ENCODE results near the gene FBXO9.

FBXO9 gene

DNA sequence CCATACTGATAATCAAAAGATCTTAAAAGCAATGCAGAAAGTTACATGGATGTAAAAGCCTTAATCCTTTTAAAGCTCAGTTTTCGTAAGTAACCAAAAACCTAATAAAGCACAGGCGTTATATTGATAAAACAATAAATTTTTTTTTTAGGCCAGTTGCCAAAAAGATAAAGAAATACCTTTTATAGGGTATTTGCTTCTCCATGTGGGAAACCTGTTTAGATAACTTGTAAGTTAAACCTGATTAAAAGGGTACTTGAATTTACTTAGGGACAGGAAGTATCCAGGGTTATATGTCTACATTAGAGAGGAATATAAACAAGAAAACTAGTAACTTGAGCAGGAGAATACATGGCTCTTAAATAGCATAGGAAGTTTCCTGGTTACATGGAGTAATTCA, 21.1 kb downstream of the FBXO9 start:
- in situ Hi-C loops (cut with HindIII; ENCODE audit: low sequenced_read_pairs), result no loop called here

DNA sequence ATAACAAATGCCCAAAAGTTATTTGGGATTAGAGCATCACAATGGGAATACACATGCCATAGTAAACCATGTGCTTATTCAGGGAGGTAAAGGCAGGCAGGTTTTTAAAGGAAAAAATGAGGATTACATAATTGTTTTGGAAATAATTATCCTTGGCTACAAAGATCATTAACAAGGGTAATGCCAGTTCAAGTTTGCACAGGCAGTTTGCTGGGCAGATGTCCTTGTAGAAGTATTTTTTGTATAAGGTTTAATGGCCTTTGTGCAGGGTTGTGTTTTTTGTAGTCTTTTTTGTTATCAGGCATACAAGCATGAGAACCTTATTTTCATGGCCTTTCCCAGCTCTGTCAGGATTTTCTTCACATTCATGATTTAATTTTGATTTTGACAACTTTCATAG, 24.7 kb downstream of the FBXO9 start:
- in situ Hi-C loops (cut with HindIII; ENCODE audit: low sequenced_read_pairs), result no loop called here

DNA sequence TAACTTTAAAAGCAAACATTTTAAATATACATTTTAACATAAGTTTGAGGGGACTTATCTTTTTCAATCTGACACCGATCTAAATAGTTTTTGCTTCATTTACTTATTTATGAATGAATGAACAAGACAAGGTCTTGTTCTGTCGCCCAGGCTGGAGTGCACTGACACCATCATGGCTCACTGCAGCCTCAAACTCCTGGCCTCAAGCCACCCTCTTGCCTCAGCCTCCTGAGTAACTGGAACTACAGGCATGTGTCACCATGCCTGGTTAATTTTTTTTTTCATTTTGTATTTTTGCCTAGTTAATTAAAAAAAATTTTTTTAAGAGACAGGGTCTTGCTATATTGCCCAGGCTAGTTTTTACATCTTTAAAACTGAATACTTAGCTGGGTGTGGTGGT, 25.4 kb downstream of the FBXO9 start:
- in situ Hi-C loops (cut with HindIII; ENCODE audit: low sequenced_read_pairs), result no loop called here

DNA sequence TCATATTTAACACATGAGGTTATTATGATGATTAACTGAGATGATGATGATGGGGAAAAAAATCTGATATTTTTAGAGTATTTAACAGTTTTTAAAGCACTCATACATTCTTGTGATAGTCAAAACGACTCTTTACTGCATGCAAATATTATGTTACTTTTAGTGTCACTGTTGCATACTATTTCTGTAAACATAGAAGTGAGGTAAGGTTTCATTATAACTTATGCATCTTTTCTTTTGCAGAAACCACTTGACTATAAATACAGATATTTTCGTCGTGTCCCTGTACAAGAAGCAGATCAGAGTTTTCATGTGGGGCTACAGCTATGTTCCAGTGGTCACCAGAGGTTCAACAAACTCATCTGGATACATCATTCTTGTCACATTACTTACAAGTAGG, 30.1 kb downstream of the FBXO9 start:
- in situ Hi-C loops (cut with HindIII; ENCODE audit: low sequenced_read_pairs), result no loop called here

DNA sequence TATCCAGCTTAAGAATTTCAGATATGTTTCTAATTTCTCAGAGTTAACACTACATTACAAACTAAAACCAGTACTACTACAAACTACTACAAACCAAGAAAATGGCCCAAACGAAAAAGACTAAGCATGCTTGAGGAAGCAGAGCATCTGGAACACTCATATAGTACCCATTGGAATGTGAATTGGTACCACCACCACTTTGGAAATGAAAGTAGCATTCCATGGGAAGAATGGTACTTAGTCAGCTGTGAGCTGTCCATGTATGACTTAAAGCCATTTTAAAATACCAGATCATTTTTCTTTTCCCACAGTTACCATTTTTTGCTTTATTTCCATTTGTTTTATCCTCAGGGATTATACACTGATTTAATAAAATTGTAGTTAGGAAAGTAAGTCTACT, 30.5 kb downstream of the FBXO9 start:
- in situ Hi-C loops (cut with HindIII; ENCODE audit: low sequenced_read_pairs), result no loop called here

DNA sequence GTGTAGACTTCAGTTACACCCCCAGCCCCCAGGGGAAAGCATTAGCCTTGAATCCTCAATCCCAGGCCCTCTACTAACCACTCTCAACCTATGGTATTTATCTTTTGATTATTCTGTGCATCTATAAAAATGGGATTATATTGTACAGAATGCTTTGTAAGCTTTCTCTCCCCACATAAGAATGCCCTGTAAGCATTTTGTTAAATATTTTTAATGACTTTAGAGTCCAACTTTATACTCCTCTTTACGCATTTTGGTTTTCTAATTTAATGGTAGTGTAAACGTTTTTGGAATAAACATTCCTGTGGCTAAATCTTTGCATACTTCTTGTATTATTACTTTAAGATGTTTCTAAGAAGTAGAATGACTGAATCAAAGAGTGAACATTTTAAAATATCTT, 35.4 kb downstream of the FBXO9 start:
- in situ Hi-C loops (cut with HindIII; ENCODE audit: low sequenced_read_pairs), result no loop called here

DNA sequence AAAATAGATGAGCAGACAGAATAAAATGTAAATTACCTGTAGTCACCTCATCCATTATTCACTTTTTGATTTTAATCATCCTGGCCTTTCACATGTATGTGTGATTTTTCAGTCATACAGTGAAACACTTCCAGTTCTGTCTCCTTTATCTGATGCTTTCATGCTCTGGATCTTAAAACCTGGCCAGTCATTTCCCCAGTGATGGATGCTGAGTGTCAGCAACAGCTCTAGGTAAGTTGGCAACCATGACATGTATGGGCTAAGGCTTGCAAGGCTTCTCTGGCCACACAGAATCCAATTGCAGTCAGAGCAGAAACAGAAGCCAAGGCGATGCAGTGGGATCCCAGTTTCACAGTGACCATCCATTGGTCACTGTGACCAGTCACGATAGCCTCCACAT, 35.8 kb downstream of the FBXO9 start:
- in situ Hi-C loops (cut with HindIII; ENCODE audit: low sequenced_read_pairs), result no loop called here

DNA sequence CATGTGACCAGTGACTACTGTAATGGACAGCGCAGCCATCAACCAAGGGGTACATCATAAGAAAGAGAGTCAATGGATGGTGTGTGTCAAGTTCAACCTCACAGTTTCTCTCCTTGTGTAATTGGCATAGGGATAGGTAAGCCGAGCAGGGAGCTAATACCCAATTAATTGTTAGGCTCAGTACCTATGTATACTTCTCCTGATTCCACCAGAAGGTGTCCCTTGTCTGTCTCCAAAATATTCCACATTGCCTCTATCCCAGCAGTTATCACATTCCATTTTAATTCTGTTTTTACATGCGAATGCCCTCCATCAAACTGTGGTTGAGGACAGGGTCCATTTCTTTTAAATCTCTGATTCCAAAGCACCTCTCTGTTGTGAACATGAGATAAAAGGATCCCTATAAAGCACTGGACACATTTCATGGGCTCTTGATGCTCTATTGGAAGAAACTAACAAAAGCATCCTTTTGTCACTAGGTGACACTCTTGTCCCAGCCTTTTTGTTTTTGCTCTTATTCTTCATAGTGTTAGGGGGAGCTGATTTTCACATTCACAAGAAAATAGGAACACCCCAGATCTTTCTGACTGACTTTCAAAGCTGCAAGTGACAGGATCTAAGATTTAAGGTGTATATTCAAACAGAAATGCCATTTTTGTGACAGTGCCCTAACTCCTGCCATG, 38.9 kb downstream of the FBXO9 start:
- in situ Hi-C loops (cut with HindIII; ENCODE audit: low sequenced_read_pairs), result no loop called here

DNA sequence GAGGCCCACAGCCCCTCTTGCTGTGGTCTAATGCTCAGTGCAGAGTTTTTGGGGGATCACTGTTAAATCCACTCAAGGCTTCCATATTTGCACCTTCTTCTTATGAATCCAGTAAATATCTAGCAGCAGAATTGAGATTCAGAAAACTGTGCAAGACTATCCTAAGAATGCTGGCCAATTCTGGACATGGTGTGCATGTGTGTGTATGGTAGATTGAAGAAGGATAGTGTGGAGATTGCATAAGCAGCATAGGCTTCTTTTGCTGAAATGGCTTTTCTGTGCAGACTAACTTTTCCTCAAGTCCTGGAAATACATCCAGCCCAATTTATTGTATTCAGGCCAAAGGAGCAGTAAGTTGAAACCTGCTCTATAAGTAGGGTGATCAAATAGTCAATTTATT, 39.7 kb downstream of the FBXO9 start:
- in situ Hi-C loops (cut with HindIII; ENCODE audit: low sequenced_read_pairs), result no loop called here

DNA sequence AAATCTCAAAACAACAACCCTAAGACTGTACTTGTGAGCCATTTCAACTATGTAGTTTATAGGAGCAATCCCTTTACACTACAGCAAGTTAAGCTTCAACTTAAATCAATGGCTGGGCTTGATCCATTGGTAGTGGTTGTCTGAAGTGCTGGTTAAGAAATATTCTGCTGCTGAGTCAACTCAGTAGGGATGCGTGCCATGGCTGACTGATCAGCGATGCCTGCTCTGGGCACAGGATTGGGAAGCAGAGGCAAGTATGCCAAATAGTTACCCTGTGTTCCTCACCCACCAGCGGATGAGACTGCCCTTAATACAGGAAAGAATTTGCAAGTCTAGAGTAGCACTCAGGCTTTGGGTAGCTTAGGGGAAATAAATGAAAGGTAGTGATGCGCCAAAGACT, 41.9 kb downstream of the FBXO9 start:
- in situ Hi-C loops (cut with HindIII; ENCODE audit: low sequenced_read_pairs), result no loop called here

DNA sequence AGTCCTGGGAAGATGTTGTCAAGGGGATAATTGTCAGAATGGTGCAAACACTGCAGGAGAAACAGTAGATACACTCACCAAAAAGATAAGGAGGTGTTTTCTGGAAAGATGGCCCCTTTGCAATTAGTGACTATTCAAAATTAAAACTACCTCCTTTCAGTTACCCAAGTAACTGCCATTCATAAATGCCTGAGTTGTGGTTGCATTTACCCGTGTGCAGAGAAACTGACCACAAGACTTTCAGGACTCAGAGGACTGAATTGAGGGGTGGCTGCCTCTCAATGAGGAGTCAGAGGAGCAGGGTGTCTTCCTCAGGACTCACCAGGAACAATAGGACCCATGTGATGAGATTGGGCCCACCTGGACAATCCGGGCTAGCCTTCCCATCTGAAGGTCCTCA, 44.4 kb downstream of the FBXO9 start:
- in situ Hi-C loops (cut with HindIII; ENCODE audit: low sequenced_read_pairs), result no loop called here

DNA sequence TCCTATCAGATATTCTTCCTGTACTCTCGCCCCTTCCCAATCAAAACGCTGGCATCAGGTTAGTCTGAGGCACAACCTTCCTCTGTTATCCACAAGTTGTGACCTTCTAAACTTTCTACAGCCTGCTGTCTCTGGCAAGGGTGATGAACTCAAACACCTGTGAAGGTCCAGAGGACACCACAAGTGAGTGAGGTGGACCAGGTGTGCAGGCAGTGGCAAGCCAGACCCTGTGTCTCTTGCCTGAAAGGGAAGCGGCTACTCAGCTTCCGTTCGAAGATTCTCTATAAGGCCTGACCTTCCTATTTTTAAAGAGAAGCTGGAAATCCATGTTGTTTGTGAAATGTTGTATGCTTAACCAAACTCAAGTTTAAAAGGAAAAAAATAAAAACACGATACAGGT, 46.7 kb downstream of the FBXO9 start:
- in situ Hi-C loops (cut with HindIII; ENCODE audit: low sequenced_read_pairs), result no loop called here

DNA sequence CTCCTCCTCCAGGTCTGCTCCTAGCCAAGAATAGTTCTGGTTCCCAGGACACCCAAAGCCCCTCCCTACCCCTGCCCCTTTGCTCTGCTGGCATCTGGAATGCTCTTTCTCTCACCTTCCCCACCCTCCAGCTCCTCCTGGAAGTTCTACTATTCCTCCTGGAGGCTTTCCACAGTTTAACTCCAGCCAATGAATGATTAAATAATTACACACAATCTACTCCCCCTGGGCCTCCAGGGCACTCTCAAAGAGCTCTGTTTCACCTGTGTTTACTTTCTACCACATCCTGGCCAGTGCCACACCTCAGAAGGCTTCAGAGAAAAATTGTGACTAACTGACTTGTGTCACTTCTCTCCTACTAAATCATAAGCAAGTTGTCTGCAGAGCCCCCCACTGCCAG, 47.2 kb downstream of the FBXO9 start:
- in situ Hi-C loops (cut with HindIII; ENCODE audit: low sequenced_read_pairs), result no loop called here

DNA sequence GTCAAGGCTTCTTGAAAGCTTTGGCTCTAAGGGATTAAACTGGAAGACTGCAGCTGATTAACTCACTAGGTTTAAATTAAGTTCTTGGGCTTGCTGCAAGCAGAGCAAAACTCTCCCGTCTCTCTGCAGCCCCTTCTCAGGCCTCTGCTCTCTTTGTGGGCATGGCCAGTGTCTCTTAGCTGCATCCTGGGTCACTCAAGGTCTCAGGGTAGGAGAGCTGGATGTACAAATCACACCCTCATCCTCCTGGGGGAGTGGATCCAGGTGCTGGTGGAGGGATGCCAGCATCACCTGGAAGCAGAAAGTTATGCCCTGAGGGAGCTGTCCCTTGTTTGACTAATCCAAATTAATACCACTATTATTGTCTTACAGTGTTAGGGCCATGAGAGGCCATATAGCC, 47.7 kb downstream of the FBXO9 start:
- in situ Hi-C loops (cut with HindIII; ENCODE audit: low sequenced_read_pairs), result no loop called here

DNA sequence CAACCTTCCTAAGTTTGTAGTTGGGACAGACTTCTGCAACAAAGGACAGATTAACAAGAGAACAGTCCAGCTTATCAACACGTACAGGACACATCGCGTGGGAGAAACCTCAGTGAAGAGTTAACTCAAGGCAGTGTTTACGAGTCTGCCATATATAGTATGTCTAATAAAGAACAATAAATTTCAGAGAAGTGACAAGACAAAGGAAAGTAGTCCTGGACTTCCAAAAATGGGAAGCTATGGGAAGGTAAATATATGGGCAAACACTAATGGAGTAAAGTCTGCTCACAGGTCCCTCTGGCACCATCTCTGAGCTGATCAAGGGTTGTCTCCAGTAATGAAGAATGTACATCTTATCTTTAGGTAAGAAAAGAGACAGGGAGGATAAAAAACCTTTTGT, 48.5 kb downstream of the FBXO9 start:
- in situ Hi-C loops (cut with HindIII; ENCODE audit: low sequenced_read_pairs), result no loop called here

DNA sequence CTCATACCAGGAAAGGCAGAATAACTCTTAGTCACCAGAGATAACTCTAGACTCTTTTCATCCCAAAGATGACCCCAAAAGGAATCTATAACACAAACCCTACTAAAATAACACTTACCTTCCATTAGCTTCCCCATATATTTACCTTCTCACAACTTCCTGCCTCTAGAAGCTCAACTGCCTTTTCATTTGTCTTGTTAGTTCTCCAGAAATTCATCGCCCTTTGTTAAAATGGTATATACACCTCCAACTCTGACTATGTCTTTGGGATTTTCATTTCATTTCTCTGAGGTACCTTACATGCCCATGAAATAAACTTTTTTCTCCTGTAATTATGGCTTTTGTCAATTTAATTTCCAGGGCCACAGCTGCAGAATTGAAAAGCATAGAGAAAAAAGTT, 49.9 kb downstream of the FBXO9 start:
- in situ Hi-C loops (cut with HindIII; ENCODE audit: low sequenced_read_pairs), result no loop called here

DNA sequence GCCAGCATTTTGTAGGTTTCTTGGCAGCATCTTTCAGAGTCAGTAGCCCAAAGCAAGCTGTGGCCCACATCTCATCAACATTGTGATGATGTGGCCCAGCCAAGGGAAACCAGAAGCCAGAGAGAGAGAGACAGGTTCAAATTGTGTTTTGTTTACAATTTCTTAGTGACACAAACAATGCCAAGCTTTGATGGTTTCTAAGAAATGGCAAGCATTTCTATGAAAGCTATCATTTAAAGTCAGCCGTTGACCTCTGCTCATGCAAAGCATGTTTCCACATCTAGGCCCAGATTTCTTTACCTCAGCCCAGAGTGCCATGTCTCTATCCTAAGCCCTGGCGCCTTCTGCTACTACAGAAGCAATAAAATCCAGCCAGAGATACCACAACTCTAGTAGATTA, 50.5 kb downstream of the FBXO9 start:
- in situ Hi-C loops (cut with HindIII; ENCODE audit: low sequenced_read_pairs), result no loop called here

DNA sequence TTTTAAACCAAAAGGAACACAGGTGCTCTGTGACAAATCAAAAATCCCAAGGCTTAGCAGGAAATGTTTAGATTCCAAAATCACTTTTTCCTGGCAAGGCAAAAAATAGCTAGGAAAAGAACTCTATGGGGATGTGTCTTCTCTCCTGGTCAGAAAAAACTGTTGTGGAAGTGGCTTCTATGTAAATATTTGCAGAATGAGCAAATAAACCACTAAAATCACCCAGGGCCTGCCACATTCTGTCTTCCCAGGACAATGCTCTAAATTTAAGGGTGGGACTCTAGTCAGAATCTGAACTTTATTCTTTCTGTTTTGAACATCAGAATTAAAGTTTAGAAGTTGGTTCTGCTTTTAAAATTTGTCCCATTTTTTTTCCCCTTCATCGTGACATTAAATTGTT, 54.1 kb downstream of the FBXO9 start:
- in situ Hi-C loops (cut with HindIII; ENCODE audit: low sequenced_read_pairs), result no loop called here

DNA sequence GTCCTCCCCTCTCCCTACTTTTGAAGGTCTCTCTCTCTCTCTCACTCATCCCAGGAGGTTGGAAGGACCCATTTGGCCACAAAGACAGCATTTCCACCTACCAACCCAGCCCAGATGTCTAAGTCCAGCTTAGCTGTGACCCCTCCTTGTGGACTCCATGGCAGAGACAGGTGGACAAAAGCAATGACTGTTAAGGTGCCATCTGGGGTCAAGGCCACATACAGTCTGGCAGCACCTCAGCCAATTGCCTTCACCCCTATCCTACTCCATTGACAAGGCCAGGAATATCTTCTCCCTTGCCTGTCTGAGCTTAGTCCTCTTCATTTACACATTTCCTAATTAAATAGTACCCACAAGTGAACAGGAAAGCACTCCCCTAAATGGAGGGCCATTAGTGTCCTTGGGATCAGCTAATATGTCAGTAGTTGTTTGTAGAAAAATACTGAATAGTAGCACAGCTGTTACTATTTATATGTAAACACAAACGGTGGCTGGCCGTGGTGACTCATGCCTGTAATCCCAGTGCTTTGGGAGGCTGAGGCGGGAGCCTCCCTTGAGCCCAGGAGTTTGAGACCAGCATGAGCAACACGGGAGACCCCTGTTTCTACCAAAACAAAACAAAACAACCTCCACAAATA, 54.7 kb downstream of the FBXO9 start:
- in situ Hi-C loops (cut with HindIII; ENCODE audit: low sequenced_read_pairs), result no loop called here

DNA sequence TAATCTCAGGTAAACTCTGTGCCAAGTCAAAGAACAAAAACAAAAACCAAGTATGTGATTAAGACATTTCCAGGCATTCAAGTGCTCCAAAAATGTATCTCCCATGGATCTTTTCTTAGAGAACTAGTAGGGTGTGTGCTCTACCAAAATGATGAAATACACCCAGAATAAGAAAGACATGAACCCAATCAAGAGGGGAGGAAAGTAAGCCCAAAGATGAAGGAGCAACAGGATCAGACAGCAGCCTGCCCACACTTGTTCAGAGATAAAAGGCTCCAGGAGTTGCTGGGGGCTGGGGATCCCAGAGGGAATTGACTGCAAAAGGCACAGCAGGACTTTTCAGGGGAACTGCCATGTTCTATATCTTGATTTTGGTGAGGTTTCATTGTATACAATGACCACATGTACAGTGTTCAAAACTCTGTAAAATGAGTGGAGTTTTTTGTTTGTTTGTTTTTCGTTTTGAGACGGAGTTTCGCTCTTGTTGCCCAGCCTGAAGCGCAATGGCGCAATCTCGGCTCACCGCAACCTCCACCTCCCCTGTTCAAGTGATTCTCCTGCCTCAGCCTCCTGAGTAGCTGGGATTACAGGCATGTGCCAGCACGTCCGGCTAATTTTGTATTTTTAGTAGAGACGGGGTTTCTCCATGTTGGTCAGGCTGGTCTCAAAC, 59.1 kb downstream of the FBXO9 start:
- in situ Hi-C loops (cut with HindIII; ENCODE audit: low sequenced_read_pairs), result no loop called here

DNA sequence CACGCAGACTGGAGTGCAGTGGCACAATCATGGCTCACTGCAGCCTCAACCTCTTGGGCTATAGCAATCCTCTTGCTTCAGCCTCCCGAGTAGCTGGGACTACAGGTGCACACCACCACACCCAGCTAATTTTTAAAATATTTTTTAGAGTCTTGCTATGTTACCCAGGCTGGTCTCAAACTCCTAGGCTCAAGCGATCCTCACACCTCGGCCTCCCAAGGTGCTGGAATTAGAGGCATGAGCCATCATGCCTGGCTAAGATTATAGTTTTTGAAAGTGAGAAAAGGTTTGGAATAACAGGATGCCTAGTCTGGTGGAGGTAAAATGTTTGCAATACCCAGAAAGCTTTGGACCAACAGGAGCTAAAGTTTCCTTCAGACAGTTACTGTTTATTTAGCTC, 60.1 kb downstream of the FBXO9 start:
- in situ Hi-C loops (cut with HindIII; ENCODE audit: low sequenced_read_pairs), result no loop called here

DNA sequence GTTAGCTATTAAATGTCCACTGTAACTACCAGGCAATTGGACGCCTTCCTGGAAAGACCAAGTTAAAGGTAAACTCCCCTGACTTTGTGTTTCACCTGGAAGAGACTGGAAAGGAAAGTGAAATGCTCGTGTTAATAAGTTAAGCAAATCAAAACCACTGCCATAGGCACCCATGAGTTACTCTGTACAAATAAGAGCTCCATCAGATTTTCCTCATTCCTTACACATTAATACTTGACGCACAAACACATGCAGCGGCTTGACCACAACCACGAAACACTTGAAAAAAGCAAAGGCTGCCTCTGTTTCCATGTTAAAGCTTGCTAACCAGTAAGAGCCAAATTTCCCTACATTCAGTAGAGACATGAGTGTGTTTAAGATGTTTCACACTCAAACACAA, 63.6 kb downstream of the FBXO9 start:
- in situ Hi-C loops (cut with HindIII; ENCODE audit: low sequenced_read_pairs), result no loop called here

All from DLD1 (cell line).